KMS-11 (cell line): Measurements from ENCODE around the gene SEMA3A.

ENCODE experiments used
- H2AFZ ChIP-seq: fragments of 200-600 bp; sonication (generic); 2 replicates; pipeline ENCODE4 v1.6.1; 2016; ENCODE audit warnings: antibody characterized with exemption, mixed run types, low read depth
- H3K27ac ChIP-seq: fragments of 200-600 bp; sonication (generic); 2 replicates; pipeline ENCODE4 v1.6.1; 2016; ENCODE audit warnings: mild to moderate bottlenecking, mixed run types
- H3K27me3 ChIP-seq: fragments of 200-600 bp; sonication (generic); 2 replicates; pipeline ENCODE4 v1.6.1; 2017; ENCODE audit warnings: mild to moderate bottlenecking, low read depth, mixed run types, moderate library complexity; ENCODE audit not compliant: insufficient read depth
- H3K36me3 ChIP-seq: fragments of 200-600 bp; sonication (generic); 2 replicates; pipeline ENCODE4 v1.6.1; 2017; ENCODE audit warnings: mild to moderate bottlenecking, mixed run types; ENCODE audit not compliant: insufficient read depth
- H3K4me1 ChIP-seq: fragments of 200-600 bp; sonication (generic); 2 replicates; pipeline ENCODE4 v1.6.1; 2016; ENCODE audit warnings: mild to moderate bottlenecking, low read depth, mixed run types; ENCODE audit not compliant: poor library complexity, severe bottlenecking
- H3K4me2 ChIP-seq: fragments of 200-600 bp; sonication (generic); 2 replicates; pipeline ENCODE4 v1.7.0; 2016; ENCODE audit warnings: mild to moderate bottlenecking, mixed run types
- H3K4me3 ChIP-seq: fragments of 200-600 bp; sonication (generic); IDR thresholded peaks from 2 replicates; pipeline ENCODE4 v1.6.1; 2017; ENCODE audit warnings: low read depth, low read length, mixed read lengths; ENCODE audit not compliant: insufficient read depth
- H3K79me2 ChIP-seq: fragments of 200-600 bp; sonication (generic); 2 replicates; pipeline ENCODE4 v1.6.1; 2016; ENCODE audit warnings: low read depth, mixed run types; ENCODE audit not compliant: insufficient read depth
- H3K9ac ChIP-seq: fragments of 200-600 bp; sonication (generic); 2 replicates; pipeline ENCODE4 v1.6.1; 2016; ENCODE audit warnings: mild to moderate bottlenecking, mixed run types
- H4K20me1 ChIP-seq: fragments of 200-600 bp; sonication (generic); 2 replicates; pipeline ENCODE4 v1.6.1; 2016; ENCODE audit warnings: mild to moderate bottlenecking, mixed run types; ENCODE audit not compliant: insufficient read depth
- CTCF ChIP-seq: fragments of 200-600 bp; sonication (generic); conservative IDR thresholded peaks from 2 replicates; pipeline ENCODE4 v1.6.1; 2017; ENCODE audit warnings: low read depth, mild to moderate bottlenecking, antibody characterized with exemption, low read length, moderate library complexity, mixed read lengths

Gene SEMA3A

GRCh38 chr7:84102213-84102612, 92.4 kb downstream of the SEMA3A start:
- no peak overlapping the region for H3K4me3 ChIP-seq
- H3K79me2 ChIP-seq, result no peaks in the 10 kb centered on the region
- H3K27ac ChIP-seq, result no peak overlapping the region
- no peaks in the 10 kb centered on the region; the same call in 1 of the 2 replicates for H4K20me1 ChIP-seq
- no peak overlapping the region for H2AFZ ChIP-seq
- H3K9ac ChIP-seq, result no peak overlapping the region
- no peaks in the 10 kb centered on the region for H3K4me1 ChIP-seq
- no peak for TF ChIP-seq CTCF
- no peak overlapping the region for H3K4me2 ChIP-seq
- H3K36me3 ChIP-seq, result no peaks in the 10 kb centered on the region
- no peaks in the 10 kb centered on the region for H3K27me3 ChIP-seq

- H3K36me3 ChIP-seq, result no peaks in the 10 kb centered on the region
- no peaks in the 10 kb centered on the region for H3K27me3 ChIP-seq
- no peaks in the 10 kb centered on the region; the same call in 1 of the 2 replicates for H4K20me1 ChIP-seq
- no peak for TF ChIP-seq CTCF
- H3K79me2 ChIP-seq, result no peaks in the 10 kb centered on the region
- H3K4me1 ChIP-seq, result no peaks in the 10 kb centered on the region
- H2AFZ ChIP-seq, result no peak overlapping the region
- no peak overlapping the region for H3K4me2 ChIP-seq
- no peak overlapping the region for H3K9ac ChIP-seq
- no peak overlapping the region for H3K4me3 ChIP-seq
- H3K27ac ChIP-seq, result no peak overlapping the region
These were observed 93.7 kb downstream of the SEMA3A start for GRCh38 chr7:84100866-84101265.

DNA sequence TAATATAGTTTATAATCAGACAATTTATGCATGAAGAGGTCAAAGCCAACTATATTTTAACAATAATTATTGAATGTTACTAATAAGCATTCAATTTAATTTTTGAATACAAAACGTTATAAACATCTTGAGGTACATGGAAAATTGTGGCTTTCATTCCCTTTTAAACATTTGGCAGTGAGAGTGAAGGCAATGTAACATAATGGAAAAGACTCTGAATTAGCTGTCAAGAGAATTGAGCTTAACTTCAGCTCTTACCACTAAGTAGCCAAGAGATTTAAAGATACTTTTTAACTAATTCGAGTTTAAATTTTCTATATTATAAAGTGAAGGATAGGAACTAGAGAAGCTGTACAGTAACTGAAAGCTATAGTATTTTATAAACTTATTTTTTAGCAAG, 98.6 kb downstream of the SEMA3A start:
- H3K36me3 ChIP-seq, result no peaks in the 10 kb centered on the region
- no peak overlapping the region for H2AFZ ChIP-seq
- TF ChIP-seq CTCF, result no peak
- no peaks in the 10 kb centered on the region for H3K79me2 ChIP-seq
- no peaks in the 10 kb centered on the region for H3K27me3 ChIP-seq
- H3K4me1 ChIP-seq, result no peaks in the 10 kb centered on the region
- no peak overlapping the region for H3K9ac ChIP-seq
- H3K27ac ChIP-seq, result no peak overlapping the region
- H3K4me3 ChIP-seq, result no peak overlapping the region
- H4K20me1 ChIP-seq, result no peaks in the 10 kb centered on the region; the same call in 1 of the 2 replicates
- no peak overlapping the region for H3K4me2 ChIP-seq

DNA sequence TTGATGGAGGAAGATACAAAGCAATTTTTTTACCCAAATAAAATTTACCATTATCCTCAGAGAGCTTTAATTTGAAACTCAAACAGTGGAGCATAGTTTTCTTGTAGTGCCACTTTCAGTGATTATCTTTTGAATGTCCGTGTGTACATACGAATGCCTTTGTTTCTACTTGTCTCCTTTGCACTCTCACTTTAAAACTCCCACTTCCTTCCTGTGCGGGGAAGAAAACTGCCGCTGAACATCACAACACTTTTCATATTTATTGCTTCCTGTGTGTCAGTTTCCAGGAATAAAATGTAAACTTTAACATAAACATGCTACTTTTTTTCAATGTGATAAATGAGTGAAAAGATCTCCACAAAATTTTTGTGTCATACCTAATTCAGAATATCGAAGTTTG, 102.4 kb downstream of the SEMA3A start:
- no peak for TF ChIP-seq CTCF

More for the DNA sequence above, 102.4 kb downstream of the SEMA3A start:
- H3K4me2 ChIP-seq, result no peak overlapping the region
- H3K27me3 ChIP-seq, result no peaks in the 10 kb centered on the region
- no peaks in the 10 kb centered on the region for H3K36me3 ChIP-seq
- H3K79me2 ChIP-seq, result no peaks in the 10 kb centered on the region
- no peak overlapping the region for H3K9ac ChIP-seq
- no peaks in the 10 kb centered on the region for H3K4me1 ChIP-seq
- no peak overlapping the region for H2AFZ ChIP-seq
- H3K4me3 ChIP-seq, result no peak overlapping the region
- H4K20me1 ChIP-seq, result no peaks in the 10 kb centered on the region
- H3K27ac ChIP-seq, result no peak overlapping the region
